HG03442 (cell line): ENCODE data around the gene ZEB1.
"Not testable (repeated sequence)": the region's sequence is repeated elsewhere in the genome, so short reads cannot be mapped to it uniquely, and the experiment has no call there.

Experiments
- ATAC-seq: cut with Tn5 transposase; IDR thresholded peaks from one replicate; pipeline ENCODE4 v1.9.1; 2021; ENCODE audit warnings: mild to moderate bottlenecking, moderate library complexity; ENCODE audit not compliant: unreplicated experiment

ZEB1 gene

GRCh38 chr10:31318382-31318853, 598 bp upstream of the ZEB1 start:
- peak; percentile 66 for ATAC-seq

- ATAC-seq = peak; percentile 16
Measured at GRCh38 chr10:31319602-31320549, 860 bp downstream of the ZEB1 start.

GRCh38 chr10:31320550-31321211, 1.7 kb downstream of the ZEB1 start:
- ATAC-seq = no peak

- no peak for ATAC-seq
Measured at GRCh38 chr10:31321396-31321941, 2.5 kb downstream of the ZEB1 start.

GRCh38 chr10:31322647-31323046, 3.6 kb downstream of the ZEB1 start:
- ATAC-seq = no peak

GRCh38 chr10:31340343-31340742, 21.3 kb downstream of the ZEB1 start:
- no peak for ATAC-seq

- ATAC-seq = no peak
Measured at GRCh38 chr10:31341552-31341951, 22.5 kb downstream of the ZEB1 start.

GRCh38 chr10:31343009-31343408, 24.0 kb downstream of the ZEB1 start:
- ATAC-seq = no peak

- no peak for ATAC-seq
Measured at GRCh38 chr10:31343551-31343950, 24.5 kb downstream of the ZEB1 start.

GRCh38 chr10:31345886-31346285, 26.9 kb downstream of the ZEB1 start:
- ATAC-seq = no peak

- no peak for ATAC-seq
Measured at GRCh38 chr10:31346953-31347352, 27.9 kb downstream of the ZEB1 start.

- no peak for ATAC-seq
Measured at GRCh38 chr10:31347705-31348104, 28.7 kb downstream of the ZEB1 start.

GRCh38 chr10:31350891-31351290, 31.9 kb downstream of the ZEB1 start:
- ATAC-seq = no peak

- no peak for ATAC-seq
Measured at GRCh38 chr10:31352436-31353226, 33.6 kb downstream of the ZEB1 start.

GRCh38 chr10:31353574-31353973, 34.6 kb downstream of the ZEB1 start:
- ATAC-seq = peak; percentile 92

- no peak for ATAC-seq
Measured at GRCh38 chr10:31358688-31359330, 39.8 kb downstream of the ZEB1 start.

GRCh38 chr10:31359979-31360378, 41.0 kb downstream of the ZEB1 start:
- no peak for ATAC-seq

- ATAC-seq = not testable (repeated sequence)
Measured at GRCh38 chr10:31361475-31361874, 42.5 kb downstream of the ZEB1 start.

- no peak for ATAC-seq
Measured at GRCh38 chr10:31362023-31362641, 43.1 kb downstream of the ZEB1 start.

- ATAC-seq = not testable (repeated sequence)
Measured at GRCh38 chr10:31363696-31364095, 44.7 kb downstream of the ZEB1 start.
